Nucleus accumbens (tissue), 56 donors: ENCODE data around the gene SMIM8.

ENCODE experiments used
- DNase-seq, 56 donors: peaks; one replicate each; lab custom pipeline; 2025; lab: John Stamatoyannopoulos, UW

SMIM8 gene

GRCh38 chr6:87382861-87383260, 60.5 kb downstream of the SMIM8 start:
- DNase-seq = no peak

- DNase-seq = no peak
These were observed 61.6 kb downstream of the SMIM8 start for GRCh38 chr6:87384038-87384437.

- no peak for DNase-seq
These were observed 62.1 kb downstream of the SMIM8 start for GRCh38 chr6:87384449-87384848.

GRCh38 chr6:87391334-87391733, 68.9 kb downstream of the SMIM8 start:
- peak in 4 of 56 donors; percentile 1 to 6 (median 4) for DNase-seq
